RKO (cell line): ENCODE measurements around the gene NFKBIL1.
A peak's percentile ranks its signal among the peaks of the same experiment; 100 is the strongest.

ENCODE experiments used
- DNase-seq: peaks from one replicate; pipeline ENCODE4 v3.0.0-alpha.2; 2016; ENCODE audit warnings: low spot score

NFKBIL1 gene

GRCh38 chr6:31535538-31536324 lies 11.7 kb upstream of the NFKBIL1 start:
- no peak for DNase-seq

- no peak for DNase-seq
Measured at GRCh38 chr6:31538805-31539400, 8.5 kb upstream of the NFKBIL1 start.

GRCh38 chr6:31540640-31541039 lies 6.8 kb upstream of the NFKBIL1 start:
- DNase-seq: no peak

GRCh38 chr6:31541059-31541657 lies 6.2 kb upstream of the NFKBIL1 start:
- peak; percentile 68 for DNase-seq

- DNase-seq: peak; percentile 97
Measured at GRCh38 chr6:31541658-31542521, 5.5 kb upstream of the NFKBIL1 start, which contains the start of gene DDX39B. DDX39B (minus strand) TSS chr6:31542003; CDS start chr6:31540532, 1,471 bp downstream.

- no peak for DNase-seq
Measured at GRCh38 chr6:31543639-31544038, 3.8 kb upstream of the NFKBIL1 start.

GRCh38 chr6:31544676-31545075 lies 2.7 kb upstream of the NFKBIL1 start:
- no peak for DNase-seq

GRCh38 chr6:31545291-31545690 lies 2.1 kb upstream of the NFKBIL1 start:
- no peak for DNase-seq

GRCh38 chr6:31546339-31546957 lies 960 bp upstream of the NFKBIL1 start, which contains the start of gene ATP6V1G2:
ATP6V1G2 (minus strand) TSS chr6:31546608; CDS start chr6:31546559, 49 bp downstream.
- peak; percentile 95 for DNase-seq

GRCh38 chr6:31547727-31548543 lies 527 bp downstream of the NFKBIL1 start:
- no peak for DNase-seq

- no peak for DNase-seq
Measured at GRCh38 chr6:31548544-31548873, 1.1 kb downstream of the NFKBIL1 start.

- DNase-seq: peak; percentile 62
Measured at GRCh38 chr6:31551371-31551770, 4.0 kb downstream of the NFKBIL1 start.

GRCh38 chr6:31556307-31556706 lies 8.9 kb downstream of the NFKBIL1 start:
- no peak for DNase-seq

- DNase-seq: no peak
Measured at GRCh38 chr6:31557443-31558317, 10.3 kb downstream of the NFKBIL1 start.

- DNase-seq: no peak
Measured at GRCh38 chr6:31558318-31558625, 10.9 kb downstream of the NFKBIL1 start.

- DNase-seq: no peak
Measured at GRCh38 chr6:31558631-31559500, 11.5 kb downstream of the NFKBIL1 start.

GRCh38 chr6:31559606-31559957 lies 12.2 kb downstream of the NFKBIL1 start:
- no peak for DNase-seq

GRCh38 chr6:31559958-31560696 lies 12.7 kb downstream of the NFKBIL1 start:
- no peak for DNase-seq

- DNase-seq: no peak
Measured at GRCh38 chr6:31560697-31561058, 13.3 kb downstream of the NFKBIL1 start.
